Retinal pigment epithelial cell (primary cell): Measurements from ENCODE around the gene FAR1.
A peak's percentile ranks its signal among the peaks of the same experiment; 100 is the strongest.
"Not testable (repeated sequence)": the region's sequence is repeated elsewhere in the genome, so short reads cannot be mapped to it uniquely, and the experiment has no call there.

Experiments used
- DNase-seq: peaks from one replicate; pipeline ENCODE4 v3.0.0-alpha.2; 2010; ENCODE audit warnings: low read depth
- H3K4me3 ChIP-seq: 2 replicates; pipeline ENCODE4 v1.5.1; 2011; ENCODE audit warnings: mild to moderate bottlenecking, low read length, control low read depth, moderate library complexity
- TF ChIP-seq, protein P1 (sequence below): conservative IDR thresholded peaks from 2 replicates; pipeline ENCODE4 v1.5.1; 2011; ENCODE audit warnings: low read depth, low read length, control low read depth, inconsistent platforms

Gene FAR1

DNA sequence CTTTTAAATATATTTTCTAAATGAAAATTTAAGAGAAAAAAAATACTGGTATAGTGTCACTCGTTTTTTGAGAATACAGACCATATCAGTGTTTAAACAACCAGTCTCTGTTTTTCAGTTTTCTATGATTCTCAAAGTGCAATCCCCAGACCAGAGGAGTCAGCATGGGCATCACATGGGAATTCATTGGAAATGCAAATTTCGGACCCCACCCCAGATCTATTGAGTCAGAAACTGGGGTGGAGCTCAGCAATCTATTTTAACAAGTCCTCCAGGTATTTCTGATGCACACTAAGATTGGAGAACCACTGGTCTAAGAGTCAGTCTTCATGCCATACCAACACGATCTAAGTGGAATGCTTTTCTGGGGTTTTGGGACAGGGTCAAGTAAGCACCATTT, 66.1 kb downstream of the FAR1 start:
- TF ChIP-seq, protein P1, sequence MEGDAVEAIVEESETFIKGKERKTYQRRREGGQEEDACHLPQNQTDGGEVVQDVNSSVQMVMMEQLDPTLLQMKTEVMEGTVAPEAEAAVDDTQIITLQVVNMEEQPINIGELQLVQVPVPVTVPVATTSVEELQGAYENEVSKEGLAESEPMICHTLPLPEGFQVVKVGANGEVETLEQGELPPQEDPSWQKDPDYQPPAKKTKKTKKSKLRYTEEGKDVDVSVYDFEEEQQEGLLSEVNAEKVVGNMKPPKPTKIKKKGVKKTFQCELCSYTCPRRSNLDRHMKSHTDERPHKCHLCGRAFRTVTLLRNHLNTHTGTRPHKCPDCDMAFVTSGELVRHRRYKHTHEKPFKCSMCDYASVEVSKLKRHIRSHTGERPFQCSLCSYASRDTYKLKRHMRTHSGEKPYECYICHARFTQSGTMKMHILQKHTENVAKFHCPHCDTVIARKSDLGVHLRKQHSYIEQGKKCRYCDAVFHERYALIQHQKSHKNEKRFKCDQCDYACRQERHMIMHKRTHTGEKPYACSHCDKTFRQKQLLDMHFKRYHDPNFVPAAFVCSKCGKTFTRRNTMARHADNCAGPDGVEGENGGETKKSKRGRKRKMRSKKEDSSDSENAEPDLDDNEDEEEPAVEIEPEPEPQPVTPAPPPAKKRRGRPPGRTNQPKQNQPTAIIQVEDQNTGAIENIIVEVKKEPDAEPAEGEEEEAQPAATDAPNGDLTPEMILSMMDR, result no peak
- no peak for DNase-seq
- no peak overlapping the region for H3K4me3 ChIP-seq

GRCh38 chr11:13745165-13745564, 76.7 kb downstream of the FAR1 start:
- no peak for DNase-seq
- no peak overlapping the region for H3K4me3 ChIP-seq
- TF ChIP-seq, protein P1, result no peak

DNA sequence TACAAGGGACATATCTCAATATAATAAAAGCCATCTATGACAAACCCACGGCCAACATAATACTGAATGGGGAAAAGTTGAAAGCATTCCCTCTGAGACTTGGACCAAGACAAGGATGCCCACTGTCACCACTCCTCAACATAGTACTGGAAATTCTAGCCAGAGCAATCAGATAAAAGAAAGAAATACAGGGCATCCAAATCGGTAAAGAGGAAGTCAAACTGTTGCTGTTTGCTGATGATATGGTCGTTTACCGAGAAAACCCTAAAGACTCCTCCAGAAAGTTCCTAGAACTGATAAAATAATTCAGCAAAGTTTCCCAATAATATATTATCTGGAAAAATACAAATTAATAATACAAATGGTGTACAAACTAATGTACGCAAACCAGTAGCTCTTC, 84.8 kb downstream of the FAR1 start:
- not testable (repeated sequence) for DNase-seq, H3K4me3 ChIP-seq

DNA sequence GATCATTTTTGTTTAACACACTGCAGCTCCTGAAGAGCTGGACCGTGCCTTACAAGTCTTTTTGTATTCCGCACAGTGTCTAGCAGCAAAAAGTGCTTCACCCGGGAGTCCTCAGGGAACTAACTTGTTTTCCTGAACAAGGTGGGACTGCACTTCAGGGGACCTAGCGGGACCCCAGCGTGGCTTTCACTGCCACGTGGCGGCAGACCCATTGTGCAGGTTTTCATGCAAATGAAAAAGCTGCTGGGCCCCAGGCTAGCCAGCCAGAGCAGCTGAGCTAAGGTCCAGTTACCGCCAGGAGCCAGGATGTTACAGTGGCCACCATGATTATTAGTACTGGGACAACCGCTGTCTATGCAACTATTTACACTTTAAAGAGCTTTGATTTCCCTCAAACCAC, 90.6 kb downstream of the FAR1 start:
- TF ChIP-seq, protein P1, result no peak
- no peak for DNase-seq
- no peak overlapping the region for H3K4me3 ChIP-seq

- DNase-seq, result no peak
- TF ChIP-seq, protein P1, result no peak
- H3K4me3 ChIP-seq, result no peak overlapping the region
These were observed 91.6 kb downstream of the FAR1 start for GRCh38 chr11:13760115-13760514.

- no peak overlapping the region for H3K4me3 ChIP-seq
- no peak for DNase-seq
- TF ChIP-seq, protein P1, result no peak
These were observed 92.8 kb downstream of the FAR1 start for GRCh38 chr11:13761250-13761649.

GRCh38 chr11:13761716-13762115, 93.2 kb downstream of the FAR1 start:
- DNase-seq, result peak; percentile 22
- TF ChIP-seq, protein P1, result no peak
- no peak overlapping the region for H3K4me3 ChIP-seq

DNA sequence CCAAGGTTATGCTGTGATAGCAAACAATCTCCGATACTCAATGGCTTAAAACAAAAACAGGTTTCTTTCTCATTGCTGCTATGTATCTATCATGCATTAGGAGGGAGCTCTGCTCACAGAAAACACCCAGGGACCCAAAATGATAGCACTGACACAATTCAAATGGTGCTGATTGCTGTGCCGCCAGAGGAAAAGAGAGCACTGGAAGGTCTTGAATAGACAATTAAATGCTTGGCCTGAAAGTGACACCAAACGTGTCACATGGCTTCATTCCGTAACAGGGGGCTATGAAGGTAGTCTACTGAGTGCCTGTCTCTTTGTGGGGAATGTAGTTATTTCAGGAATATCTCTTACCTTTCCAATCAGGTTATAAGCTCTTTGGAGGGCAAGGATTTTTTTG, 94.2 kb downstream of the FAR1 start:
- TF ChIP-seq, protein P1, result no peak
- no peak overlapping the region for H3K4me3 ChIP-seq
- no peak for DNase-seq
